NCI-H1048 (cell line): Measurements from ENCODE around the gene BOK.
"Not testable (repeated sequence)": the region's sequence is repeated elsewhere in the genome, so short reads cannot be mapped to it uniquely, and the experiment has no call there.

Source experiments
- DNase-seq: peaks from one replicate; lab custom pipeline; 2025; lab: John Stamatoyannopoulos, UW

Gene BOK

DNA sequence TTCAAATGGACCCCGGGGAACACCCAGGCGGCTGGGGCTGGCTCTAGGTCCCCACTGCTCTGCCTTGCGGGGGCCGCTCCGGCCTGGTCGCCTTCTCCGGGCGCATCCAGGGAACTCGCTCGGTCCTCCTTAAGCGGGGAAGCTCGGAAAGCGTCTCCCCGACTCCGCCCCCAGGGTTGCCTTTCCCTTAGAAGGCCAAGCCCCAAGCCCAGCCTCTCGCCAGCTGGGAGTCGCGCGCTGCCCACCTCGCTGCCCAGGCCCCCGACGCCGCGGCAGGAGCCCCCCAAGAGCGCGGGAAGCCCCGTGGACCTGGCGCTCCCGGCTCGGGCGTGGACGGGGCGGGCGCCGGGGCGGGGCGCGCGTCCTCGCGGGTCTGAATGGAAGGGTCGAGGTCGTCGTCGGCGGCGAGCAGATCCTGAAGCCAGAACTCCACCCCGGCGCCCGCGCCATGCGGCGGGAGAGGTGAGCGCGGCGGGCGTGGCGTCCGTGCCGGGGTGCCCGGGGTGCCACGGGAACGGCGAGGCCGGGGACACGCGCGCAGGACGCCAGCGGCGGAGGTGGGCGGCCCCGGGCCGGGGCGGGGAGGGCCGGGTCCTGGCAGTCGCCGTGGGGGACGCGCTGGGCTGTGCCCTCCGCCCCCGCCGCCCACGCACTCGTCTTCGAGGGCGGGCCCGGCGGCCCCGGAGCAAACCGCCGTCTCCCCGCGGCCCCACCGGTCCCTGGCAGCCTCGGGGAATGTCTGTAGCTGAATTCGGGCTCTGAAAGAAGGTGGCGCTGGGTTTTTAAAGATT lies at the start of gene BOK:
Gene BOK (plus strand): TSS at position 214 of the 791 bp plus-strand sequence. CDS start 739 bp downstream, outside the sequence.
- no peak for DNase-seq

DNA sequence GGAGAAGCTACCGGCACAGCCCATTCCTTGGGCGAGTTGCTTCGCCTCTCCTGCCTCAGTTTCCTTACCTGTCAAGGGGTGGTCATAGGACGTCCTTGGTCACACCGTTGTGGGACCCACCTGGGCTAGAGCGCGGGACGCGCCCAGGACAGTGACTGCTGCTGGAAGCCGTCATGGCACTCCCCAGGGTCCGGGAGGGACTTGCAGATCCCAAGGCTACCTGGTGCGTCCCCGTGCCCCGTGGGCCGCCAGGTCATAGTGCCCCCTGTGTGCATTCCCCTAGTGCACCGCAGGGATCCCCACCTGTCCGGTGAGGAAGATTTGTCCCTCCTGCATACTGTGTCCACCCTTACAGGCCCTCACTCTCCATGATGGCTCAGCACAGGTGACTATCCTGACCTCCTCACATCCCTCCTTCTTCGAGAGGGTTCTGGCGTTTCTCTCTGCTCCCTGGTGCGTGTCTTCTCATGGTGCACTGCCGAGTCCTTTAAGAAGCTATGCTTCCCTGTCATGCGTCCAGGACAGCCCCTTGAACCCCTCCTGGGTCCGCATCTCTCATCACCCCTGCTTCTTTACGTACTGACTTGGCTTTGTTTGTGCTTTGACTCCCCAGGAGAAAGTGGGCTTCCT lies 49.3 kb upstream of the BOK start:
- no peak for DNase-seq

- DNase-seq, result no peak
Observed at GRCh38 chr2:241511091-241511741, 47.3 kb upstream of the BOK start.

DNA sequence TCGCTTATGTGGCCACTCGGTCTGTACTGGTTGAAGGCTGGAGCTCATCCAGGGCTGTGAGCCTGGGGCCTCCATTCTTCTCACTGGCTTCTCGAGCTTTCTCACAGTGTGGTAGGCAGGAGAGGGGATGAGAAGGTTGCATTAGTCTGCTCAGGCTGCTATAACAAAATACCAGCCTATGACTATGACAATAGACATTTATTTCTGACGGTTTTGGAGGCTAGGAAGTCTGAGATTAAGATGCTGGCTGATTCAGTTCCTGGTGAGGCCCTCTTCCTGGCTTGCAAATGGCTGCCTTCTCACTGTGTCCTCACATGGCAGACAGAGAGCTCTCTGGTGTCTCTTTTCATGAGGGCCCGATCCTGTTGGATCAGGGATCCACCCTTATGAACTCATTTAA lies 44.0 kb upstream of the BOK start:
- DNase-seq, result no peak

GRCh38 chr2:241514986-241515737 lies 43.4 kb upstream of the BOK start:
- DNase-seq, result no peak

DNA sequence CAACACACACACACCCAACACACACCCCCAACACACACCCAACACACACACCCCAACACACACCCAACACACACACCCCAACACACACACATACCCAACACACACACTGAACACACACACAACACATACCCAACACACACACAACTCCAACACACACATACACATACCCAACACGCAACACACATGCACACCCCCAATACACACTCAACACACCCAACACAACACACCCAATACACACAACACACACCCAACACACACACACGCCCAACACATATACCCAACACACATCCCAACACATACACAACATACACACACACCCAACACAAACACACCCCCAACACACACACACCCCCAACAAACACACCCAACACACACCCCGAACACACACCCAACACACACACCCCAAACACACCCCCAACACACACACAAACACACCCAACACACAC lies 42.0 kb upstream of the BOK start:
- DNase-seq, result no peak

- no peak for DNase-seq
Observed at GRCh38 chr2:241517297-241517696, 41.2 kb upstream of the BOK start.

DNA sequence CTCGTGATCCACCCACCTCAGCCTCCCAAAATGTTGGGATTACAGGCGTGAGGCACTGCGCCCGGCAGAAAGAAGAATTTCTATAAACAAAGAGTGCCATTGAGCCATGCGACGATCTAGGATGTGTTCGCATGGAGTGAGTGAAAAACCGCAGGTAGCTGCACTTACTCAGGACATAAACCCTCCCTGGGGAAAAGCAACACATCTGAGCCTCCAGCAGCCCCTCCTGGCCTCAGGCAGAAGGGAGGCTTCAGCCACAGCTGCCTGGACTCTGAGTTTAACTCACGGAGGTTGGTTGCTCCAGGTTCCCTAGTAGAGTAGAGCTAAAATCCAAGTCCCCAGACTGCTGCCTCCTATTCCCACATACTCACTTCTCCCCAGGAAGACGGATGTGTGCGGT lies 38.9 kb upstream of the BOK start:
- DNase-seq, result no peak

DNA sequence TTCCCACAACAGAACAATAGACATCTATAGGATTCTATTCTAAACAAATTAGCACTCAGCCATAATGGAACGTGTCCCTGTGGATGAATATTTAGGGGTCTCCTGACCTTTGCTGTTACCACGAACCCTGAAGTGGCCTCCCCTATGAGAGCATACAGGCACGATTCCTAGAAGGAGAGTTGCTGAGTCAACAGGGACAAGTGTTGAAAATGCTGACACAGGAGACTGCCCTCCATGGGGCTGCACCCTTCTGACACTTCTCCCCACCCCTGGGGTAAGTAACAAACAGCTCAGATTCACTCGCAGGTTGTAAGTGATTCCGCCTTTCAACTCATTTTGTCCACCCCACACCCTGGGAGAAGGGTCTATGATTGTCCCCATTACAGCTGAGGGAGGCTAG lies 36.1 kb upstream of the BOK start:
- DNase-seq, result no peak

DNA sequence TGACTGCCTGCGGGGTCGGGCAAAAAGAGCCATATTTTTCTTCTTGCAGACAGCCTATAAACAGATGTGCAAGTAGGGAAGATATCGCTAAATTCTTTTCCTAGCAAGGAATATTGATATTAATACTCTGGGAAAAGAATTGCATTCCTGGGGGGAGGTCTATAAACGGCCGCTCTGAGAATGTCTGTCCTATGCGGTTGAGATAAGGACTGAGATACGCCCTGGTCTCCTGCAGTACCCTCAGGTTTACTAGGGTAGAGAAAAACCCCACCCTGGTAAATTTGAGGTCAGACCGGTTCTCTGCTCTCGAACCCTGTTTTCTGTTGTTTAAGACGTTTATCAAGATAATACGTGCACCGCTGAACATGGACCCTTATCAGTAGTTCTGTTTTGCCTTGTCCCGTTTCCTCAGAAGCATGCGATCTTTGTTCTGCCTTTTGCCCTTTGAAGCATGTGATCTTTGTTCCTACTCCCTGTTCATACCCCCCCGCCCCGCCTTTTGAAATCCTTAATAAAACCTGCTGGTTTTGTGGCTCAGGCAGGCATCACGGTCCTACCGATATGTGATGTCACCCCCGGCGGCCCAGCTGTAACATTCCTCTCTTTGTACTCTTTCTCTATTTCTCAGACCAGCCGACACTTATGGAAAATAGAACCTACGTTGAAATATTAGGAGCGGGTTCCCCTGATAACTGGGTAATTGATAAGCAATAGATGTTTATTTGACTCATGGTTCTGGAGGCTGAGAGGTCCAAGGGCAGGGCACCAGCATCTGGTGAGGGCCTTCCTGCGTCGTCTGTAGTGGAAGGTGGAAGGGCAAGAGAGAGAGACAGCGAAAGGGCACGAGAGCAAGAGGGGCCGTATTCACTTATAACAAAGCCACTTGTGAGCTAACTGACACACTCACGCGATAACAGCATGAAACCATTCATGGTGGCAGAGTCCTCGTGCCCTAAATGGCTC lies 32.4 kb upstream of the BOK start:
- DNase-seq, result not testable (repeated sequence)

GRCh38 chr2:241530571-241530970 lies 28.0 kb upstream of the BOK start:
- DNase-seq, result no peak

GRCh38 chr2:241531161-241531722 lies 27.3 kb upstream of the BOK start:
- no peak for DNase-seq

- no peak for DNase-seq
Observed at GRCh38 chr2:241532168-241532567, 26.4 kb upstream of the BOK start.

DNA sequence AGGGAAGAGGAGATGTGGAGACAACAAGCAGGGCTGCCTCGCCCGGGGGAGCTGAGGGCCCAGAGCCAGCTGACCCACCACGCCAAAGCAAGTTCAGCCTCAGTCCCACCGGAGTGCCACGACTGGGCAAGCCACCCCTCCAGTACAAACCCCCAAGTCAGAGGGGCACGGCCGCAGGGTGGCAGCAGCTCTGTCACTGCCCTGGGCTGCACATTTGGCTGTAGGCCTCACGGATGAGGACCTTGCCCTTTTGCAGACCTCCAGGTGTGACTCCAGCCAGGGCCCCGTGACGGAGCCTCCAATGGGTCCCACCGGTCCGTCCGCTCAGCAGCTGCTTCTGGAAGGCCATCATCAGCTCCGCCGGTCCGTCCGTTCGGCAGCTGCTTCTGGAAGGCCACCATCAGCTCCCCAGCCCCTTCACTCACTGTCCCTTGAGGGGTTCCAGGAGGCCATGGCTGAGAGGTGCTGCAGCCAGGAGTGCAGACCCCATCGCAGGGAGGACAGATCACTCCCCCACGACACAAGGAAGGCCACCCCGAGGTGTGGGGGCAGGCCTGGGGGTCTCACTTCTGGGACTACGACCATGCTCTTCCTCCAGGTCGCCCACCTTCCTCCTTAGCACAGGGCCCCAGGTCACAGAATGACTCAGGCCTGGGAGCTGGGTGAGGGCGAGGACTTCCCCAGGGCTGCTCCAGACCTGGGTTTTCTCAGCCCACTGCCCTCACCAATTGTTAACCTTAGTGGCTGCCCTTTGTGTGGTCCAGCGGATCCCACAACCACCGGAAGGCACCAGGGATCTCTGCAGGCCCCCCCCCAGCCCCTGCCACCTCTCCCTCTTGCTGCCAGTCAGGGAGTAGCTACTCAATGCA lies 25.6 kb upstream of the BOK start:
- no peak for DNase-seq

GRCh38 chr2:241534293-241534692 lies 24.3 kb upstream of the BOK start:
- DNase-seq, result no peak

- DNase-seq, result no peak
Observed at GRCh38 chr2:241534701-241535375, 23.7 kb upstream of the BOK start.

- no peak for DNase-seq
Observed at GRCh38 chr2:241535871-241536655, 22.5 kb upstream of the BOK start.

DNA sequence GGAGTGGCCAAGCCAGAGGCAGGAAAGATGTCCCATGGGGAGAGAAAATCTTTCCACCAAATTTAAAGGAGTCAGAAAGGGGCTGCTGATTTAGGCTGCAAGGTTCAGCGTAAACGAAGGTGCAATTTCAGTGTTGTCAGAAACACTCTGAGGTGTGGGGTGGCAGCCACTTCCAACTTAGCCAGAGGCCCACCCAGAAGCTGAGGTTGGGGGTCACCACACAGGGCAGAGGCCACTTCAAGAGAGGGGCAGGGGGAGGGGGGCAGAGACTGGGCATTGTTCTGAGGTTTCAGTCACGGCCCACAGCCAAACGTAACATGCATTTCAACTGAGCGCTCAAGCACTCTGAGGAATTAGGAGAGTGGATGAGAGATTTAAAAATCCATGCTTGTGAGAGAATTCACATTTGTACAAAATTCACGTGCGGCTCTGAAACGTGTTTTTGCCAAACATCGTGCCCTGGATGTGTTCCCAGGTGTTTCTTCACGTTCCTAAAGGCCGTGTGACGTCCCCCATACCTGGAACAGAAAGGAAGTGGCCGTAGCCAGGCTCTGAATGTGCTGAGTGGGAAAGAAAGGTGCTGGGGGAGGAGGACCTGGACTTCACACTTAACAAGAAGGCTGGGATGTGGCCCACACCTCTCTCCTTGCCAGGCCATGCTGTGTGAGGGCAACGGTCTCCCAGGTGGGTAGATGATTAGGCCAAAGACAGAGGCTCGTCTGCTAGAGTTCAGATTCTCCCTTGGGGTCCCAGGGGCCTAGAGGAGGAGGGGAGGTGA lies 19.5 kb upstream of the BOK start:
- DNase-seq, result no peak
